Type B pancreatic cell (in vitro differentiated cells): ENCODE data around the gene TMEM87A. TPM values are rescaled to one million over a fixed set of nuclear protein-coding genes. Genes with fewer than 3 reads are reported as not detected.
"Not testable (repeated sequence)": the region's sequence is repeated elsewhere in the genome, so short reads cannot be mapped to it uniquely, and the experiment has no call there.

Experiments used
- DNase-seq: peaks from one replicate; pipeline ENCODE4 v3.0.0; 2021; ENCODE audit warnings: mixed read lengths; ENCODE audit not compliant: unreplicated experiment; ENCODE audit errors: extremely low spot score
- H3K27ac Mint-ChIP-seq: 2 replicates; pipeline ENCODE4 v1.8.0; 2021; ENCODE audit warnings: mild to moderate bottlenecking, mixed read lengths
- H3K27me3 Mint-ChIP-seq: 2 replicates; pipeline ENCODE4 v1.8.0; 2021; ENCODE audit warnings: mixed read lengths
- H3K36me3 Mint-ChIP-seq: 2 replicates; pipeline ENCODE4 v1.8.0; 2021; ENCODE audit warnings: mixed read lengths
- H3K4me1 Mint-ChIP-seq: one replicate; pipeline ENCODE4 v1.8.0; 2021; ENCODE audit warnings: mixed read lengths; ENCODE audit not compliant: unreplicated experiment
- H3K4me3 Mint-ChIP-seq: 2 replicates; pipeline ENCODE4 v1.8.0; 2021; ENCODE audit warnings: mild to moderate bottlenecking, mixed read lengths
- H3K9me3 Mint-ChIP-seq: 2 replicates; pipeline ENCODE4 v1.8.0; 2021; ENCODE audit warnings: mixed read lengths
- total RNA-seq: library from RNA; stranded (reverse); gene quantifications from 2 replicates; pipeline ENCODE4 v1.2.1, GENCODE V29; 2021; ENCODE audit warnings: low replicate concordance
- TF ChIP-seq, protein P1 (sequence below): fragments of 200-600 bp; sonication (generic); conservative IDR thresholded peaks from 2 replicates; pipeline ENCODE4 v1.5.0; 2021; ENCODE audit warnings: antibody characterized with exemption, mild to moderate bottlenecking

The TMEM87A gene
- total RNA-seq, 1 donor from 2014 or later: 44.3 TPM

DNA sequence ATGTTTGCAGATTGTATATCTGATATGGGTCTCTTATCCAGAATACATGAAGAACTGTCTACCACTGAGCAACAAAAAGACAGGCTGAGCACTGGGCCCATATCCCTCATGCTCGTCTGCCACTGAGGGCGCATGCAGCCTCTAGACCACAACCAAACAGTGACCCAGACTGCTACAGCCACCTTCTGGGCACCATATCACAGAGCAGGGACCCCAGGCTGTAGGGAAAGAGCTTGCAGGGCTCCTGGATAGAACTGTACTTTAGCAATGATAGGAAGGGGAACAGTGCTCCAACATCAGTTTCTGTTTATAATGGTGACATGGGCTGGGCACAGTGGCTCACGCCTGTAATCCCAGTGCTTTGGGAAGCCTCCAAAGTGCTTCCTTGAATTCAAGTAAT is 40.2 kb upstream of the TMEM87A start:
- H3K9me3 Mint-ChIP-seq: no peaks in the 10 kb centered on the region
- no peak overlapping the region for H3K27ac Mint-ChIP-seq
- TF ChIP-seq, protein P1, sequence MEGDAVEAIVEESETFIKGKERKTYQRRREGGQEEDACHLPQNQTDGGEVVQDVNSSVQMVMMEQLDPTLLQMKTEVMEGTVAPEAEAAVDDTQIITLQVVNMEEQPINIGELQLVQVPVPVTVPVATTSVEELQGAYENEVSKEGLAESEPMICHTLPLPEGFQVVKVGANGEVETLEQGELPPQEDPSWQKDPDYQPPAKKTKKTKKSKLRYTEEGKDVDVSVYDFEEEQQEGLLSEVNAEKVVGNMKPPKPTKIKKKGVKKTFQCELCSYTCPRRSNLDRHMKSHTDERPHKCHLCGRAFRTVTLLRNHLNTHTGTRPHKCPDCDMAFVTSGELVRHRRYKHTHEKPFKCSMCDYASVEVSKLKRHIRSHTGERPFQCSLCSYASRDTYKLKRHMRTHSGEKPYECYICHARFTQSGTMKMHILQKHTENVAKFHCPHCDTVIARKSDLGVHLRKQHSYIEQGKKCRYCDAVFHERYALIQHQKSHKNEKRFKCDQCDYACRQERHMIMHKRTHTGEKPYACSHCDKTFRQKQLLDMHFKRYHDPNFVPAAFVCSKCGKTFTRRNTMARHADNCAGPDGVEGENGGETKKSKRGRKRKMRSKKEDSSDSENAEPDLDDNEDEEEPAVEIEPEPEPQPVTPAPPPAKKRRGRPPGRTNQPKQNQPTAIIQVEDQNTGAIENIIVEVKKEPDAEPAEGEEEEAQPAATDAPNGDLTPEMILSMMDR: no peak
- no peaks in the 10 kb centered on the region for H3K27me3 Mint-ChIP-seq
- H3K36me3 Mint-ChIP-seq: peaks cover 20% of the 10 kb centered on the region
- DNase-seq: no peak
- H3K4me3 Mint-ChIP-seq: no peak overlapping the region
- no peaks in the 10 kb centered on the region for H3K4me1 Mint-ChIP-seq

DNA sequence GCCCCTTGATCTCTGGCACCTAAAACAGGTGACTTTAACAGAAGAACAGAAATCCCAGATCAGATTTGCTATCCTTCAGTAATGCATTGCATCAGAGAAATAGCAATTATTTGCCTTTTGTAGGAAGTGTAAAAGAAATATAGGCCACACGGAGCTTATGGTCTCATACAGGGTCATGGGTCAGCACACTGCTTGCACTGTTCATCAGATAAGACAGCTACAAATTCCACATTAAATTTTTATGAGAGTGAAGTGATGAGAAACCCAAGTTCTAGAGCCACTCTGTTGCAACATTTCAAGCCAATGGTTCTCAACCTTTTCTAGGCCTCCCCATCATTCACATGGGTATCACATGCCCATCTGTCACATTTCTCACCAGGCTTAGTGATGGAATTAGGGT is 33.4 kb upstream of the TMEM87A start:
- peaks cover 21% of the 10 kb centered on the region for H3K36me3 Mint-ChIP-seq
- TF ChIP-seq, protein P1: no peak
- H3K9me3 Mint-ChIP-seq: peaks cover 14% of the 10 kb centered on the region
- H3K4me3 Mint-ChIP-seq: no peak overlapping the region
- no peak overlapping the region for H3K27ac Mint-ChIP-seq
- H3K4me1 Mint-ChIP-seq: no peaks in the 10 kb centered on the region
- no peaks in the 10 kb centered on the region for H3K27me3 Mint-ChIP-seq
- DNase-seq: no peak

GRCh38 chr15:42301004-42301403 is 27.8 kb upstream of the TMEM87A start:
- not testable (repeated sequence) for H3K4me3 Mint-ChIP-seq, DNase-seq, H3K4me1 Mint-ChIP-seq, H3K27ac Mint-ChIP-seq, H3K27me3 Mint-ChIP-seq
- Mint-ChIP-seq H3K9me3 (peaks cover 14% of the 10 kb centered on the region), H3K36me3 (peaks cover 27% of the 10 kb centered on the region)

DNA sequence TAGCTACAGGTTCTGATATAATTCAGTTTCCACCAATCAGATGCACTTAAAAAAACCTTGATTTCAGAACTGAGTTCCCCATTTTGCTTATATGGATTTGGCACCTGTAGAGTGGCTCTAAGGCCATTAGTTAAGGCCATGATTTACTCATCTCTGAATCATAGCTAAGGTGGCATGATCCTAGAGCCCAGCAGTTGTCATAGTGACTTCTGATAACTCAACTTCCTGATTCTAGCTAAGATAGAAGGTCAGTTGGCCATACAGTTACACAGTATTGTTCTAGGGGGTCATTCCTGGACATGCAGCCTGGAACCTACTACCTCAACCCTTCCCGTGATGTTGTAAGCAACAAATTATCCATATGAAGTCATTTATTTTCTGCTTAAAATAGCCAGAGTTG is 15.9 kb upstream of the TMEM87A start:
- H3K9me3 Mint-ChIP-seq: no peaks in the 10 kb centered on the region
- TF ChIP-seq, protein P1: no peak
- H3K27me3 Mint-ChIP-seq: no peaks in the 10 kb centered on the region
- H3K36me3 Mint-ChIP-seq: peaks cover 7% of the 10 kb centered on the region
- no peak overlapping the region for H3K27ac Mint-ChIP-seq
- no peak overlapping the region for H3K4me3 Mint-ChIP-seq
- DNase-seq: no peak
- H3K4me1 Mint-ChIP-seq: no peaks in the 10 kb centered on the region

- DNase-seq: no peak
- TF ChIP-seq, protein P1: no peak
- Mint-ChIP-seq H3K4me3 (no peak overlapping the region), H3K36me3 (peaks cover 7% of the 10 kb centered on the region), H3K4me1 (no peaks in the 10 kb centered on the region), H3K27ac (no peak overlapping the region), H3K9me3 (no peaks in the 10 kb centered on the region), H3K27me3 (no peaks in the 10 kb centered on the region)
Measured at GRCh38 chr15:42287931-42288330, 14.7 kb upstream of the TMEM87A start.

DNA sequence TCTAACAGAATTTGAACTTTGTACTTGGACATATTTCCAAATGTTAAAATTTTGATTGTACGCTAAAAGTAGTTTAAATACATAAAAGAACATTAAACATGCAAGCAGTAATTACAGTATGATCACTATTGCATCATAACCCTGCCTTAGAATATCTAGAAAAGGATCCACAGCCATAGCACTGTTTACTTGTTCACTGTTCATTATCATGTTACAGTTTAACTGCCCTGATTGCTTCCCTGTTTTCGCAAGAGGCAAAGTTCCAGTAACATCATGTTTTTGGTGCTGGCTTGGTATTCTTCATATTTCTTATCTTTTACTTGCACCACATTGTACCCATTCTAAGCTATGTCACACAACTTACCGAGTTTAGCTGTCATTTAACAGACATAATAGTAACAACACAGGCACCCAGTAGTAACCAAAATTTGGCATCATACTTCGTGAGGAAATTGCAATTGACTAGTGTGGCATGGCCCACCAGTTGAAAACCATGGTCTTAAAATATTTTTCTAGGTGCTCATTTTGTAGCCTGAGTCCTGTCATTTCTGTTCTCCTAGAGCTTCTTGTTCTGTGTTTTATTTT is 13.3 kb upstream of the TMEM87A start:
- TF ChIP-seq, protein P1: no peak
- H3K27me3 Mint-ChIP-seq: no peaks in the 10 kb centered on the region
- H3K9me3 Mint-ChIP-seq: no peaks in the 10 kb centered on the region
- peaks cover 4% of the 10 kb centered on the region for H3K36me3 Mint-ChIP-seq
- H3K4me3 Mint-ChIP-seq: no peak overlapping the region
- DNase-seq: no peak
- no peaks in the 10 kb centered on the region for H3K4me1 Mint-ChIP-seq
- H3K27ac Mint-ChIP-seq: no peak overlapping the region
